AG04449 (cell line): Measurements from ENCODE around the gene LAMA3.

Source experiments
- CTCF ChIA-PET: fragments of 350-600 bp; formaldehyde crosslinking; extraction: SDS; loops from one replicate; lab custom pipeline; 2021; ENCODE audit warnings: antibody characterized with exemption; lab: Yijun Ruan, JAX
- POLR2A ChIA-PET: fragments of 400-600, 350-600 bp; formaldehyde crosslinking; extraction: SDS; loops from one replicate; lab custom pipeline; 2020; ENCODE audit warnings: antibody characterized with exemption, inconsistent platforms; lab: Yijun Ruan, JAX
- DNase-seq: peaks from one replicate; pipeline ENCODE4 v3.0.0-alpha.2; 2010; ENCODE audit warnings: low read depth, low spot score
- H3K4me3 ChIP-seq: 2 replicates; pipeline ENCODE4 v1.5.1; 2011; ENCODE audit warnings: low read depth, mild to moderate bottlenecking, control low read depth, low read length
- TF ChIP-seq, protein P1 (sequence below): IDR thresholded peaks from one replicate; pipeline ENCODE4 v1.5.1; 2011; ENCODE audit warnings: mild to moderate bottlenecking, moderate library complexity, low read length, control low read depth, inconsistent platforms; ENCODE audit not compliant: insufficient read depth; ENCODE audit errors: missing control alignments

The LAMA3 gene

DNA sequence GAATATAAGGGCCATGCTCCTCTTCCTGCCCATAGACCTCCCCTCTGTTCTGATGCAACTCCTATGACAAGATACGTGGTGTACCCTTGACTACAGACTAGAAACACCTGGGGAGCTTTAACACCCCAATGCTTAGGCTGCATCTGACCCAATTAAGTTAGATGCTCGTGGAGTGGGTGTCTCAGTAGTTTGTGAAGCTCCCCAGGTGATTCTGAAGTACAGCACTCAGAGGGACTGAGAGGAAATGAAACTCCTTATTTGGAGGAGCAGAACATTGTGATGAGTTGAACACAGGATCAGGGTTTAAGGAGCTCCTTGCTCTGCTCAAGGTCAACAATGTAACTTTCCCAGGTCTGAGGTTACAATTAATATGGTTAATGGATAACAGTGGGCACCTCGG, 245.0 kb downstream of the LAMA3 start:
- ChIA-PET CTCF (interaction anchor here (0.9 to 5.0 kb wide), 2 partner anchors 15 to 186 kb away, joined by 3 to 28 read pairs; no protein-coding TSS in a partner anchor), POLR2A (no interaction called here)

DNA sequence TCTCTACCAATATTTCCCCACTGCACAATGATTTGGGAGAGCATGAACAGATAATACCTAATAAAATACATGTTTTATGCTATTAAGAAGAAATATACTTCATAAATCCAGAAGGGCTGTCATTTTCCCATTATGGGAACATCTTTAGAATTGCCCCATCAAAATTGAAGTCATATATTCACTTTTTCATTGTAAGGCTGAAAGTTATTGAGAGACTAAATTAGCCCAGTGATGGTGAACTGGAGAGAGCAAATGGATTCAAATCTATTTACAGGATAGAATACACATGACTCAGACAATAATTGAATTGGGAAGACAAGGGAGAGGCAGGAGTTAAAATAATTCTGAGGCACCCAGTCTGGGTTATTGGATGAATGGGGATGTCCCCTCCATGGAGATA, 245.6 kb downstream of the LAMA3 start:
- no peak for DNase-seq
- TF ChIP-seq, protein P1, sequence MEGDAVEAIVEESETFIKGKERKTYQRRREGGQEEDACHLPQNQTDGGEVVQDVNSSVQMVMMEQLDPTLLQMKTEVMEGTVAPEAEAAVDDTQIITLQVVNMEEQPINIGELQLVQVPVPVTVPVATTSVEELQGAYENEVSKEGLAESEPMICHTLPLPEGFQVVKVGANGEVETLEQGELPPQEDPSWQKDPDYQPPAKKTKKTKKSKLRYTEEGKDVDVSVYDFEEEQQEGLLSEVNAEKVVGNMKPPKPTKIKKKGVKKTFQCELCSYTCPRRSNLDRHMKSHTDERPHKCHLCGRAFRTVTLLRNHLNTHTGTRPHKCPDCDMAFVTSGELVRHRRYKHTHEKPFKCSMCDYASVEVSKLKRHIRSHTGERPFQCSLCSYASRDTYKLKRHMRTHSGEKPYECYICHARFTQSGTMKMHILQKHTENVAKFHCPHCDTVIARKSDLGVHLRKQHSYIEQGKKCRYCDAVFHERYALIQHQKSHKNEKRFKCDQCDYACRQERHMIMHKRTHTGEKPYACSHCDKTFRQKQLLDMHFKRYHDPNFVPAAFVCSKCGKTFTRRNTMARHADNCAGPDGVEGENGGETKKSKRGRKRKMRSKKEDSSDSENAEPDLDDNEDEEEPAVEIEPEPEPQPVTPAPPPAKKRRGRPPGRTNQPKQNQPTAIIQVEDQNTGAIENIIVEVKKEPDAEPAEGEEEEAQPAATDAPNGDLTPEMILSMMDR, result no peak
- ChIA-PET POLR2A (no interaction called here), CTCF (interaction anchor here (5.0 kb wide), 1 partner anchor 15 kb away, joined by 28 read pairs; no protein-coding TSS in a partner anchor)
- no peak overlapping the region for H3K4me3 ChIP-seq

More for the DNA sequence above, 245.0 kb downstream of the LAMA3 start:
- DNase-seq, result no peak
- no peak overlapping the region for H3K4me3 ChIP-seq
- TF ChIP-seq, protein P1, result no peak

DNA sequence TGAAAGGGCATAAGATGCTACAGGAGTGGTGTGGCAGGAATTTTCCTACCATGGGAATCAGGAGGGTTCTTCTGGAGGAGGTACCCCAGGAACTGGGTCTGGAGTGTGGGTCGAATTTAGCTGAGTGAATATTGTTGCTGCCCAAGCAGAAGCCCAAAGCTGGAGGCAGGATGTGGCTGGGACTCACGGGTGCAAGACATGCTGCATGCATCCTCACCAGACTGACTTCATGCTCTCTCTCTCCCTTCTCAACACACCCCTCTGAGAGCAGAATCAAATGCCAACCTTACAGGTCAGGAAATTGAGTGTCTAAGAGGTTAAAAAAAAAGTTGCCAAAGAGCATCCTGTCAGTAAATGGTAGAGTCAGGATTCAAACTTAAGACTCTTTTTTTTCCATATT, 246.6 kb downstream of the LAMA3 start:
- DNase-seq, result no peak
- TF ChIP-seq, protein P1, result no peak
- ChIA-PET POLR2A (no interaction called here), CTCF (interaction anchor here (5.0 kb wide), 1 partner anchor 16 kb away, joined by 28 read pairs; no protein-coding TSS in a partner anchor)
- H3K4me3 ChIP-seq, result no peak overlapping the region

DNA sequence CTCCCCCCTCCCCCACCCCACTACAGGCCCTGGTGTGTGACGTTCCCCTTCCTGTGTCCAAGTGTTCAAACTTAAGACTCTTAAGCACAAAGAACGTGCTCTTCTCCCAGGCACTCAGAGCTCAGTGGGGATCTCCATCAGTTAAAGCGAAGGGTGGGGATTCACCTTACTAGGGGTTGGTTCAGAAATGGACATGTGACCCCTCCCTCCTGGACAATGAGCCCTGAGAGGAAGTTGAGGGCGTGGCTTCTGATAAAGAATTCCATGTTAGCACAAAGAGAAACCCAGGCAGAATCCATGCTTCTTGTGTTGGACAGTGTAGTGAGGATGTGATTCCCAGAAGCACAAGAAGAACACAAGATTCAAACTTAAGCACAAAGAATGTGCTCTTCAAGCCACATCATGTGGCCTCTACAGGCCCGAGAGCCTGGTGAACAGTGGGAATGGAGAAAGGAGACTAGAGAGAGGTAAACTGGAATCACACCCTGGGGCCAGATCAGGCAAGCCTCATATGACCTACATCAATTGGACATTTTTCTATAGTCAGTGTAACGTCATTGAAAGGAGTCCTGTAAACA, 247.2 kb downstream of the LAMA3 start:
- no peak for DNase-seq
- no peak overlapping the region for H3K4me3 ChIP-seq
- POLR2A ChIA-PET, result no interaction called here
- TF ChIP-seq, protein P1, result no peak
- CTCF ChIA-PET, result interaction anchor here (3.0 to 5.0 kb wide), 2 partner anchors 17 to 18 kb away, joined by 12 to 28 read pairs; no protein-coding TSS in a partner anchor

DNA sequence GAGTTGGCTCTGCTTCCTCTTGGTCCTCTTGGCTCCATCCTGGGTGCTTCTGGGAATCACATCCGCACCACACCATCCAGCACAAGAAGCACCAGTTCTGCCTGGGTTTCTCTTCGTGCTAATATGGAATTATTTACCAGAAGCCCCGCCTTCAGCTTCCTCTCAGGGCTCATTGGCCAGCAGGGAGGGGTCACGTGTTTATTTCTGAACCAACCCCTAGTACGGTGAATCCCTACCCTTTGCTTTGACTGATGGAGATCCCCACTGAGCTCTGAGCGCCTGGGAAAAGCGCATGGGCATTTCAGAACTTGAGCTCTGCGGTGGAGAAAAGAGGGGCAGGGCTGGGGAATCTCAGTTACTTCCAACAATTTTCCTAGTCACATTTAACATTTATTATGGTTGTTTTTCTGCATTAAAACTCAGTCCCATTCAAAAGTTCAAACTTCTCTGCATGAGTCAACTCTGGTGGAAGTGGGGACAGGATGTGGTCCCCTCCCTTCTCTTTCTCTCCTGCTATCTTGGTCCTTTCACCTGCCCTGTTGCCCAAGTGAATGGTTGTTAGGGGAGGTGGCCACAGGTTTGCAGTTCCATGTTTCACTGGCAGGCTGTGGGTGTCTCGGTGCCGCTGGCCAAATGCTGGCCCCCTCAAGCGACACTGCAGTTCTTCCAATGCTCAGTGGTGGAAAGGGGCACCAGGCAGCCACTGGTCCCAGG, 248.9 kb downstream of the LAMA3 start:
- H3K4me3 ChIP-seq, result no peak overlapping the region
- no peak for DNase-seq
- TF ChIP-seq, protein P1, result no peak
- CTCF ChIA-PET, result interaction anchor here (0.6 to 3.0 kb wide), 2 partner anchors 20 to 177 kb away, joined by 3 to 12 read pairs; no protein-coding TSS in a partner anchor
- POLR2A ChIA-PET, result no interaction called here

DNA sequence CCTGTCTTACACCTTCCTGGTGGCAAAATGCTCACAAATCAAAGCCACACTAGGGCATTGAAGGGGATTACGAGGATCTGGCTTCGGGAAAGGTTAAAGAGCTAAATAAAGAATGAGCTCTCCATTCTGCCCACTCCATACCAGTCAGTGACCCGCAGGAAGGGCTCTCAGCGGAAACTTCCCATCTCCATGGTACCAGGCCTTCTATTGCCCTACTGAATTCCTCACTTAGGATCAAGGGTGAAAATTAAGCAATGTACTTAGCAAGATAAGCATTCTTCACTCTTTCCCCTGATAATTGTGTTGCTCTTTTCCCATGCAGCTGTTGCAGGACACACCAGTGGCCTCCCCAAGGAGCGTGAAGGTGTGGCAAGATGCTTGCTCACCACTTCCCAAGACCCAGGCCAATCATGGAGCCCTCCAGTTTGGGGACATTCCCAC, 249.7 kb downstream of the LAMA3 start:
- TF ChIP-seq, protein P1, result no peak
- ChIA-PET CTCF (interaction anchor here (0.5 to 3.0 kb wide), 4 partner anchors 8 to 177 kb away, joined by 3 to 12 read pairs (median 3); no protein-coding TSS in a partner anchor), POLR2A (no interaction called here)

More for the DNA sequence above, 249.7 kb downstream of the LAMA3 start:
- no peak for DNase-seq
- no peak overlapping the region for H3K4me3 ChIP-seq
